SK-N-SH (cell line): Measurements from ENCODE around the gene AGTR1. TPM values are rescaled to one million over a fixed set of nuclear protein-coding genes. Genes with fewer than 3 reads are reported as not detected.

Source experiments
- CTCF ChIA-PET: fragments of 300-600, 350-600 bp; formaldehyde crosslinking; extraction: SDS; loops from one replicate; lab custom pipeline; 2021; lab: Yijun Ruan, JAX
- POLR2A ChIA-PET: fragments of 350-600 bp; sonication (Branson Sonifier 250); formaldehyde crosslinking; extraction: SDS; loops from one replicate; lab custom pipeline; 2020; ENCODE audit warnings: antibody characterized with exemption, inconsistent platforms; lab: Yijun Ruan, JAX
- DNase-seq: peaks from one replicate; pipeline ENCODE4 v3.0.0; 2012
- H2AFZ ChIP-seq: fragments of 200-600 bp; sonication (generic); 2 replicates; pipeline ENCODE4 v1.8.1; 2016; ENCODE audit warnings: antibody characterized with exemption, mild to moderate bottlenecking, low read depth
- H3F3A ChIP-seq: fragments of 200-600 bp; sonication (generic); replicated peaks from 2 replicates; pipeline ENCODE3; 2016; ENCODE audit warnings: antibody characterized with exemption, mild to moderate bottlenecking; ENCODE audit not compliant: insufficient read depth
- H3K27ac ChIP-seq, 2 experiments: fragments of 200-500 bp in 1 of 2; fragments of 200-600 bp in 1 of 2; sonication (Bioruptor generic) in 1 of 2; sonication (generic), shearing (Covaris generic) in 1 of 2; 2 replicates each; pipeline versions ENCODE4 v1.5.1 to v1.6.1; 2014 to 2016; ENCODE audit warnings: low read depth in 2 of 2, inconsistent platforms in 1 of 2, low read length in 1 of 2, mild to moderate bottlenecking in 1 of 2, mixed read lengths in 1 of 2
- H3K27me3 ChIP-seq: fragments of 200-600 bp; sonication (generic), shearing (Covaris generic); 2 replicates; pipeline ENCODE4 v1.6.1; 2016; ENCODE audit warnings: mixed run types; ENCODE audit not compliant: insufficient read depth
- H3K36me3 ChIP-seq, 2 experiments: fragments of 200-500 bp in 1 of 2; fragments of 200-600 bp in 1 of 2; sonication (Bioruptor generic) in 1 of 2; sonication (generic) in 1 of 2; replicated peaks in 1 of 2; 2 replicates each; pipeline versions ENCODE3 to v1.5.1; 2014 to 2016; ENCODE audit warnings: low read length in 1 of 2, mild to moderate bottlenecking in 1 of 2; ENCODE audit not compliant: insufficient read depth in 2 of 2, control insufficient read depth in 1 of 2
- H3K4me1 ChIP-seq, 2 experiments: fragments of 200-500 bp in 1 of 2; fragments of 200-600 bp in 1 of 2; sonication (Bioruptor generic) in 1 of 2; sonication (generic), shearing (Covaris generic) in 1 of 2; 2 replicates each; pipeline versions ENCODE4 v1.5.1 to v1.6.1; 2014 to 2016; ENCODE audit warnings: low read depth in 1 of 2, low read length in 1 of 2, mixed run types in 1 of 2; ENCODE audit not compliant: insufficient read depth in 2 of 2, control insufficient read depth in 1 of 2
- H3K4me2 ChIP-seq: fragments of 200-600 bp; sonication (generic), shearing (Covaris generic); 2 replicates; pipeline ENCODE4 v1.6.1; 2017; ENCODE audit warnings: mixed run types
- H3K4me3 ChIP-seq, 2 experiments: fragments of 200-500 bp in 1 of 2; fragments of 200-600 bp in 1 of 2; sonication (Bioruptor generic) in 1 of 2; sonication (generic), shearing (Covaris generic) in 1 of 2; 2 replicates each; pipeline versions ENCODE4 v1.5.1 to v1.8.1; 2014 to 2016; ENCODE audit warnings: low read depth in 2 of 2, inconsistent platforms in 1 of 2, low read length in 1 of 2, mild to moderate bottlenecking in 1 of 2, mixed read lengths in 1 of 2, moderate library complexity in 1 of 2
- H3K79me2 ChIP-seq: fragments of 200-600 bp; sonication (generic); 2 replicates; pipeline ENCODE4 v1.8.1; 2017; ENCODE audit warnings: mild to moderate bottlenecking; ENCODE audit not compliant: insufficient read depth
- H3K9ac ChIP-seq: fragments of 200-600 bp; sonication (generic); 2 replicates; pipeline ENCODE4 v1.6.1; 2017; ENCODE audit warnings: mixed run types
- H3K9me2 ChIP-seq: fragments of 200-600 bp; sonication (generic); 2 replicates; pipeline ENCODE4 v1.6.1; 2017; ENCODE audit warnings: mixed run types
- H3K9me3 ChIP-seq: fragments of 200-600 bp; sonication (generic); 2 replicates; pipeline ENCODE4 v1.6.1; 2017; ENCODE audit warnings: mixed run types, mild to moderate bottlenecking, moderate library complexity
- H4K20me1 ChIP-seq: fragments of 200-600 bp; sonication (generic); 2 replicates; pipeline ENCODE4 v1.6.1; 2017; ENCODE audit warnings: mild to moderate bottlenecking, mixed run types; ENCODE audit not compliant: insufficient read depth
- EZH2phosphoT487 ChIP-seq: fragments of 200-600 bp; sonication (generic); IDR thresholded peaks from 2 replicates; pipeline ENCODE4 v1.6.1; 2017; ENCODE audit warnings: low read depth, mixed run types, mild to moderate bottlenecking, antibody characterized with exemption, moderate library complexity, borderline replicate concordance
- FOXJ3 ChIP-seq: sonication (generic); formaldehyde crosslinking; IDR thresholded peaks from 2 replicates; pipeline ENCODE4 v1.5.1; 2020; ENCODE audit warnings: mild to moderate bottlenecking, missing genetic modification reagents
- FOXM1 ChIP-seq: IDR thresholded peaks from 2 replicates; pipeline ENCODE4 v1.4.0; 2012; ENCODE audit warnings: low read depth, mild to moderate bottlenecking
- GABPA ChIP-seq: IDR thresholded peaks from 2 replicates; pipeline ENCODE4 v1.4.0; 2012; ENCODE audit warnings: low read depth, mild to moderate bottlenecking
- GATA2 ChIP-seq: sonication (generic); formaldehyde crosslinking; IDR thresholded peaks from 2 replicates; pipeline ENCODE4 v1.5.0; 2020; ENCODE audit warnings: mild to moderate bottlenecking, missing genetic modification reagents
- MAX ChIP-seq: IDR thresholded peaks from 2 replicates; pipeline ENCODE4 v1.4.0; 2012; ENCODE audit warnings: low read depth
- MEF2A ChIP-seq: IDR thresholded peaks from 2 replicates; pipeline ENCODE4 v1.4.0; 2012; ENCODE audit warnings: low read depth, borderline replicate concordance
- NRF1 ChIP-seq: IDR thresholded peaks from 2 replicates; pipeline ENCODE4 v1.6.1; 2012; ENCODE audit warnings: low read depth, mild to moderate bottlenecking, low read length
- POLR2AphosphoS5 ChIP-seq: IDR thresholded peaks from 2 replicates; pipeline ENCODE4 v1.6.1; 2012; ENCODE audit warnings: low read depth, low read length
- RCOR1 ChIP-seq: fragments of 150-350 bp; IDR thresholded peaks from 2 replicates; pipeline ENCODE4 v1.6.1; 2017; ENCODE audit warnings: antibody characterized with exemption, low read length
- RFX5 ChIP-seq: IDR thresholded peaks from 2 replicates; pipeline ENCODE4 v1.6.1; 2012; ENCODE audit warnings: mild to moderate bottlenecking, improper control_type of control experiment, low read length
- RXRA ChIP-seq: IDR thresholded peaks from 2 replicates; pipeline ENCODE4 v1.4.0; 2012; ENCODE audit warnings: low read depth, mild to moderate bottlenecking, borderline replicate concordance
- SMC3 ChIP-seq: IDR thresholded peaks from 2 replicates; pipeline ENCODE4 v1.6.1; 2012; ENCODE audit warnings: low read depth, low read length, improper control_type of control experiment
- TCF12 ChIP-seq: IDR thresholded peaks from 2 replicates; pipeline ENCODE4 v1.4.0; 2012
- TEAD4 ChIP-seq: IDR thresholded peaks from 2 replicates; pipeline ENCODE4 v1.4.0; 2012; ENCODE audit warnings: mild to moderate bottlenecking, borderline replicate concordance; ENCODE audit not compliant: insufficient read depth
- USF2 ChIP-seq: fragments of 150-350 bp; IDR thresholded peaks from 2 replicates; pipeline ENCODE4 v1.6.1; 2017; ENCODE audit warnings: antibody characterized with exemption, low read length, low read depth, borderline replicate concordance
- ZBTB33 ChIP-seq: IDR thresholded peaks from 2 replicates; pipeline ENCODE4 v1.4.0; 2012; ENCODE audit warnings: low read depth, borderline replicate concordance
- WGBS: methylation state at CpG from one replicate; pipeline ENCODE4 v1.1.6; 2017; ENCODE audit warnings: low lambda C conversion rate; 5-methylcytosine and 5-hydroxymethylcytosine counted together
- polyA plus RNA-seq, 3 experiments: library from polyadenylated mRNA; depleted of rRNA; stranded (reverse); fragments of >200 nt; gene quantifications; 2 replicates each; pipeline ENCODE4 v1.2.3, GENCODE V29; 2012
- TF ChIP-seq, protein P1 (sequence below): IDR thresholded peaks from 2 replicates; pipeline ENCODE4; 2012
- TF ChIP-seq, protein P2 (sequence below): fragments of 150-350 bp; IDR thresholded peaks from 2 replicates; pipeline ENCODE4 v1.6.1; 2016; ENCODE audit warnings: mild to moderate bottlenecking, low read depth, low read length
- TF ChIP-seq, protein P3 (sequence below): IDR thresholded peaks from 2 replicates; pipeline ENCODE4 v1.4.0; 2012; ENCODE audit warnings: low read depth, borderline replicate concordance

AGTR1 gene
- polyA plus RNA-seq, 1 of the 3 experiments (the other 2 are of a cell fraction), result 0.15 TPM

DNA sequence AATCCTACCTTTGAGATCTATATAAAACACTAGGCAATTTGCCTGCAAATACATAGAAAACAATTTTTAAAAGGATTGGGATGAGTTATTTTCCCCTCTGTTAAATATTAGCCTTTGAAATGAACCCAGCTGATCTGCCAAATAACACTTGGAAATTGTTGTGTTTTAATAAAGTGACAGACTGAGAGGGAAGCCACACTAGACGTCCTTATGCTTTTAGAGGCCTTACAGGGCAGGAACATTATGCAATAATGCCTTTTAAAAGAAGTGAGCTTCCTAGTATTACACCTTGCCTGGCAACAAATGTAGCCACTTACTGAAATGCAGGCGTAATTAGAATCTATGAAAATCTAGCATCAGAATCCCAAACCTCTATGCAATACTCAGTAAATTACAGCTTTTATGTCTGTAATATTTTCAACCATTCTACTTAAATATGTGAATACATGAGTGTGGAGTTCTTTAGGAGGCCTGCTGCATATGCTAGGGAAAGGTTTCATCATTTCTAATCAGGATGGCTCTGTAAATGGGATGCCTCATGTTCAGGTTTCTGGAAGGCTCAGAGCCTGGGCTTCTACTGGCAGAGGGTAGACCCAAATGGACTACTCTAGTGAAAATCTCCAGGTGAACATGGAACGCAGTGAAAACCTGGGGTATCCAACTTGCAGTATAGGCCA is 20.3 kb downstream of the AGTR1 start:
- no peak overlapping the region for H3K27ac ChIP-seq
- CTCF ChIA-PET, result interaction anchor here (0.9 to 9.3 kb wide), 14 partner anchors 10 to 631 kb away, joined by 3 to 99 read pairs (median 4); no protein-coding TSS in a partner anchor
- no peaks in the 10 kb centered on the region for H3K36me3 ChIP-seq
- H3K9me2 ChIP-seq, result no peaks in the 10 kb centered on the region
- no peak overlapping the region for H3K9ac ChIP-seq
- H3K79me2 ChIP-seq, result no peaks in the 10 kb centered on the region
- TF ChIP-seq NRF1 (no peak), RXRA (no peak), SMC3 (no peak), USF2 (no peak), MAX (no peak), TEAD4 (no peak), POLR2AphosphoS5 (no peak), RFX5 (no peak), RCOR1 (no peak), MEF2A (no peak), FOXM1 (no peak), GATA2 (CRISPR knock-in tag) (no peak), EZH2phosphoT487 (no peak), TCF12 (no peak), ZBTB33 (no peak), FOXJ3 (CRISPR knock-in tag) (no peak), GABPA (no peak)
- TF ChIP-seq, protein P1, sequence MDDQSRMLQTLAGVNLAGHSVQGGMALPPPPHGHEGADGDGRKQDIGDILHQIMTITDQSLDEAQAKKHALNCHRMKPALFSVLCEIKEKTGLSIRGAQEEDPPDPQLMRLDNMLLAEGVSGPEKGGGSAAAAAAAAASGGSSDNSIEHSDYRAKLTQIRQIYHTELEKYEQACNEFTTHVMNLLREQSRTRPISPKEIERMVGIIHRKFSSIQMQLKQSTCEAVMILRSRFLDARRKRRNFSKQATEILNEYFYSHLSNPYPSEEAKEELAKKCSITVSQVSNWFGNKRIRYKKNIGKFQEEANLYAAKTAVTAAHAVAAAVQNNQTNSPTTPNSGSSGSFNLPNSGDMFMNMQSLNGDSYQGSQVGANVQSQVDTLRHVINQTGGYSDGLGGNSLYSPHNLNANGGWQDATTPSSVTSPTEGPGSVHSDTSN, result no peak
- TF ChIP-seq, protein P2, sequence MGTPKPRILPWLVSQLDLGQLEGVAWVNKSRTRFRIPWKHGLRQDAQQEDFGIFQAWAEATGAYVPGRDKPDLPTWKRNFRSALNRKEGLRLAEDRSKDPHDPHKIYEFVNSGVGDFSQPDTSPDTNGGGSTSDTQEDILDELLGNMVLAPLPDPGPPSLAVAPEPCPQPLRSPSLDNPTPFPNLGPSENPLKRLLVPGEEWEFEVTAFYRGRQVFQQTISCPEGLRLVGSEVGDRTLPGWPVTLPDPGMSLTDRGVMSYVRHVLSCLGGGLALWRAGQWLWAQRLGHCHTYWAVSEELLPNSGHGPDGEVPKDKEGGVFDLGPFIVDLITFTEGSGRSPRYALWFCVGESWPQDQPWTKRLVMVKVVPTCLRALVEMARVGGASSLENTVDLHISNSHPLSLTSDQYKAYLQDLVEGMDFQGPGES, result no peak
- TF ChIP-seq, protein P3, sequence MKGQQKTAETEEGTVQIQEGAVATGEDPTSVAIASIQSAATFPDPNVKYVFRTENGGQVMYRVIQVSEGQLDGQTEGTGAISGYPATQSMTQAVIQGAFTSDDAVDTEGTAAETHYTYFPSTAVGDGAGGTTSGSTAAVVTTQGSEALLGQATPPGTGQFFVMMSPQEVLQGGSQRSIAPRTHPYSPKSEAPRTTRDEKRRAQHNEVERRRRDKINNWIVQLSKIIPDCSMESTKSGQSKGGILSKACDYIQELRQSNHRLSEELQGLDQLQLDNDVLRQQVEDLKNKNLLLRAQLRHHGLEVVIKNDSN, result no peak
- TF ChIP-seq, all 33 proteins: peak for 0
- Histone ChIP-seq H3F3A (no peaks in the 10 kb centered on the region), H3K27me3 (no peaks in the 10 kb centered on the region), H4K20me1 (no peaks in the 10 kb centered on the region), H2AFZ (no peak overlapping the region), H3K4me1 (peaks cover 0 to 3% of the 10 kb centered on the region in 2 experiments; a peak in 2 of 4 replicates), H3K4me2 (no peak overlapping the region), H3K4me3 (no peak overlapping the region), H3K9me3 (no peaks in the 10 kb centered on the region)
- WGBS, result 88% methylated on average over 3 of the region's 3 CpGs
- POLR2A ChIA-PET, result no interaction called here
- no peak for DNase-seq
